ENCODE measurements around the gene BCAS3.
"Not testable (repeated sequence)": the region's sequence is repeated elsewhere in the genome, so short reads cannot be mapped to it uniquely, and the experiment has no call there.

BCAS3 gene

DNA sequence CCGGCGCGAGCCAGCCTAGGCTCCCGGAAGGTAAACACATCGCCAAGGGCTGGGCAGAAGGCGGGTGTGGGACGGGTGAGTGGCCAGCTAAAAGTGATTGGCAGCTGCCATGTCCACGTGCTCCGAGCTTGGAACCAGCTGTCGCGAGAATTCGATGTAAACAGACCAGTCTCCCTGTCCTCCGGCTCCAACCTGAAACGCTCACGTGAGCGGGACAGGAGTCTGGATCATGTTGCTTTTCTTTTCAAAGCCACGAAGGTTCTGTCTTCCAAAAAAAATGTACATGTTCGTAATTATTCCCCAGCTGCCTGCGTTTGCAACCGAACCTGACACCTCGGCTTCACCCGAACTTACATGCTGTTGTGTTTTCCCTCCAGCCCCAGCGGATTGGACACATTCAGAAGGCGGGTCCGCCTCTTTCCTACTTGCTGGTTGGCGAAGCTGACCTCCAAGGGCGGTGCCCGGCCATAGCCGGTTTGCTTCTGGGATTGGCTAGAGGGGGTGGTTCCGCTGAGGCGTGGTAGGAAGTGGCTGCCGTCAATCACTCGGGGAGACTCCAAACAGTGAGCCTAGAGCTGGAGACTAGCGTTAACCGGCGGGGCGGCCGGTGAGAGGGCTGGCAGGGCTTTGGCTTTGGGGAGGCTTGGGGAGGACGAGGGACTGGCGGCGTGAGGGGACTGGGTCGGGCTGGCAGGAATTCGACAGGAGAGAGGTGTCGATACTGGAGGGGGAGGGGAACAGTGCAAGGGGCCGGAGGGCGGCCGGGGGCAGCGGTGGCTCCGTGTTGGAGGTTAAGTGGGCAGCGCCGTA, at the start of gene BCAS3:
TSS of gene BCAS3 (plus strand) at position 544 of the 810 bp plus-strand sequence.
- peak; percentile 98 for DNase-seq

- DNase-seq = no peak
Observed at GRCh38 chr17:60628252-60628889, 49.3 kb upstream of the BCAS3 start.

DNA sequence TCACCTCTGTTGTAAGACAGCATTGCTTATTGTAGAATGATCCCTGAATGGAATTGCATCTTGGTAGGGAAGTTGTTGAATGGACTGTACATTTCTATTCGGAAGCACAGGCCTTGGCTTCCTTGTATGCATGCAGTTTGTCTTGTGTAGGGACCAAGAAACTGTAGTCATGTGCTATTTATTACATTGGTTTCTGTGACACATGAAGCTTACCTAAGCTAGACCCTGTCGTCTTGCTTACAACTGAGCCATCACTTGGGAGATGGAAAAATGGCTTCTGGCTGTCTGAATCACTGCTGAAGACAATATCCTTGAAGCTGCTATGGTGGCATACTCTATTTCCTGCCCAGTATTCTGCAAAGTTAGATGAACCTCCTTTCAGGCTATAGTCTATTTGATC, 48.5 kb upstream of the BCAS3 start:
- no peak for DNase-seq

- no peak for DNase-seq
Observed at GRCh38 chr17:60630352-60630751, 47.3 kb upstream of the BCAS3 start.

DNA sequence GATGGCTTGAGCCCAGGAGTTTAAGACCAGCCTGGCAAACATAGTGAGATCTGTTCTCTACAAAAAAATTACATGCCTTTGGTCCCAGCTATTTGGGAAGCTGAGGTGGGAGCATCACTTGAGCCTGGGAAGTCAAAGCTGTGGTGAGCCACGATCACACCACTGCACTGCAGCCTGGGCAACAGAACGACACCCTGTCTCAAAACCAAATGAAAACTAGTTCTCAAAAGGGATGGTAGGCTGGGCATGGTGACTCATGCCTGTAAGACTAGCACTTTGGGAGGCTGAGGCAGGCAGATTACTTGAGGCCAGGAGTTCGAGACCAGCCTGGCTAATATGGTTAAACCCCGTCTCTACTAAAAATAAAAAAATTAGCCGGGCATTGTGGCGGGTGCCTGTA, 46.5 kb upstream of the BCAS3 start:
- no peak for DNase-seq

GRCh38 chr17:60637683-60638082, 40.0 kb upstream of the BCAS3 start:
- DNase-seq = no peak

DNA sequence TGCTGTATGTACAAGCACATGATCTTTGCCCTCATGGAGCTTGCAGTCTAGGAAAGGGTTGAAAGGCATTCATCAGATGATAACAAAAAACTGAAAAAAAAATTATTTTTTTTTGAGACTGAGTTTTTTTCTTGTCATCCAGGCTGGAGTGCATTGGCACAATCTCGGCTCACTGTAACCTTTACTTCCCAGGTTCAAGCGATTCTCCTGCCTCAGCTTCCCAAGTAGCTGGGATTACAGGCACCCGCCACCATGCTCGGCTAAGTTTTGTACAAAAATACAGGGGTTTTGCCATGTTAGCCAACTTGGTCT, 38.7 kb upstream of the BCAS3 start:
- DNase-seq = no peak

DNA sequence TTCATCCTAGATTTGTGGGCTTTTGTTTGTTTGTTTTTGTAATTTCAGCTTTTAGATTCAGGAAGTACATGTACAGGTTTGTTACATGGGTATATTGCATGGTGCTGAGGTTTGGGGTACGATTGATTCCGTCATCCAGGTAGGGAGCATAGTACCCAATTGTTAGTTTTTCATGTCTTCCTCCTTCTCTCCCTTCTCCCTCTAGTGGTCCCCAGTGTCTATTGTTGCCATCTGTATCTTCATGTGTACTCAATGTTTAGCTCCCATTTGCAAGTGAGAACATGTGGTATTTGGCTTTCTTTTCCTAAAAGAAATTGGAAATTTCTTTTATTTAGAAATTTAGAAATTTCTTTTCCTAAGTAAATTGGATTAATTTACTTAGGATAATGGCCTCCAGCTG, 37.1 kb upstream of the BCAS3 start:
- no peak for DNase-seq

DNA sequence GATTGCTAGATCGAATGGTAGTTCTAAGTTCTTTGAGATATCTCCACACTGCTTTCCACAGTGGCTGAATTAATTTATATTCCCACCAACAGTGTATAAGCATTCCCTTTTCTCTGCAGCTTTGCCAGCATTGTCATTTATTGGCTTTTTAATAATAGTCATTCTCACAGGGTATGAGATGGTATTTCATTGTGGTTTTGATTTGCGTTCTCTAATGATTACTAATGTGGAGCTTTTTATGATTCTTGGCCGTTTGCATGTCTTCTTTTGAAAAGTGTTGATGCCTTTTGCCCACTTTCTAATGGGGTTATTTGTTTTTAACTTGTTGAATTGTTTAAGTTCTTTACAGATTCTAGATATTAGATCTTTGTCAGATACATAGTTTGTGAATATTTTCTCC, 36.5 kb upstream of the BCAS3 start:
- DNase-seq = no peak

GRCh38 chr17:60641810-60642220, 35.8 kb upstream of the BCAS3 start:
- peak; percentile 52 for DNase-seq

GRCh38 chr17:60645918-60646523, 31.6 kb upstream of the BCAS3 start:
- DNase-seq = no peak

DNA sequence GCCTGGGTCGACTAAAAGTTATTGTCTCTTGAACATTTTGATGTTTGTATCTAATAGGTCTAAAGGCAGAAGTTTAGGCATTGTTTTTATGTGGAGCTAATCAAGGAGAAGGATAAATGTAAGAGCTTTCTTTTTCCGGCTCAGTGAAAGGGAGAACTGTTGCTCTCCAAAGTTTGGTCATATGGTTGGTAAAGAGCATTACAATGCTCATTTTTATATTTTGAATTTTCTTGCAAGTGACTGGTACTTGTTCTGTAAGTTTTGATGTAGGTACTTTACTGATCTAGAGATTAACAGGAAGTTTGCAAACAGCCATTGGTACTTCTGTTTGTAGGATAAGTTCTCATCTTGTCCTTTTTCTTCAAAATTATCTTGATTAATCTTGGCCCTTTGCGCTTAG, 30.9 kb upstream of the BCAS3 start:
- no peak for DNase-seq

DNA sequence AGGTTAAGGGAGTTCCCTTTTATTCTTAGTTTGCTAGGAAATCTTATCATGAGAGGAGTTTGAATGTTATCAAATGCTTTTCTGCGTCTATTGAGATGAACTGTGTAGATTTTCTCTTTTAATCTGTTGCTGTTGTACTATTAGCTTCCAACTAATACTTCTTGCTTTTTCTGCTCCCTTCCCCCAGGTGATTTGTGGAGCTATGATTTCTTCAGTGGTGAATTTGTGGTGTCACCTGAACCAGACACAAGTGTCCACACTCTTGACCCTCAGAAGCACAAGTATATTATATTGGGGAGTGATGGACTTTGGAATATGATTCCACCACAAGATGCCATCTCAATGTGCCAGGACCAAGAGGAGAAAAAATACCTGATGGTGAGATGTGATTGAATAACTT, 29.9 kb upstream of the BCAS3 start:
- no peak for DNase-seq

- no peak for DNase-seq
Observed at GRCh38 chr17:60652454-60653247, 25.0 kb upstream of the BCAS3 start.

- no peak for DNase-seq
Observed at GRCh38 chr17:60653569-60653968, 24.1 kb upstream of the BCAS3 start.

DNA sequence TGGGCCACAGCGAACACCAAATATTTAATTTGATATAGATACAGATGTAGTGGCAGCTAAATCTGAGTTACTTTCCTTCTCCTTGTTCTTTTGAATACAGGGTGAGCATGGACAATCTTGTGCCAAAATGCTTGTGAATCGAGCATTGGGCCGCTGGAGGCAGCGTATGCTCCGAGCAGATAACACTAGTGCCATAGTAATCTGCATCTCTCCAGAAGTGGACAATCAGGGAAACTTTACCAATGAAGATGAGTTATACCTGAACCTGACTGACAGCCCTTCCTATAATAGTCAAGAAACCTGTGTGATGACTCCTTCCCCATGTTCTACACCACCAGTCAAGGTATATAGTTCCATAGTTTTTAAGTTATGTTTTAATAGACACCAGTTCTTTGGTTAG, 21.2 kb upstream of the BCAS3 start:
- no peak for DNase-seq

DNA sequence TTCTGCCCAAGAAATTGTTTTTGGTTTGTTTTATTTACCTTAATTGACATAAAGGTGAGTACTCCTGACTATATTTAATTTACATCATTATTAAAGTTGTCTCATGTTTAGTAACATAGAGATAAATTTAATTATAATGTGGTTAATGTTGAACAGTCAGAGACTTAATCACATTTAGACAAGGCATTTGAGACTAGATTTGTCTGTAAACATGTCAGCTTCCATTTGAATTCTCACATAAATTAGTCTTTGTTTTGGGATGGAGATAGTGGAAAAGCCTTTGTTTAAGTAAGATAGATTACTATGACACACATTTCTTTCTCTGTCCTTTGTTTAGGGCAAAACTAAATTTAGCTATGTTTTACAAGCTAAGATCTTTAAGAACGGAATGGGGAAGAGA, 18.5 kb upstream of the BCAS3 start:
- no peak for DNase-seq

GRCh38 chr17:60661489-60661888, 16.2 kb upstream of the BCAS3 start:
- no peak for DNase-seq

DNA sequence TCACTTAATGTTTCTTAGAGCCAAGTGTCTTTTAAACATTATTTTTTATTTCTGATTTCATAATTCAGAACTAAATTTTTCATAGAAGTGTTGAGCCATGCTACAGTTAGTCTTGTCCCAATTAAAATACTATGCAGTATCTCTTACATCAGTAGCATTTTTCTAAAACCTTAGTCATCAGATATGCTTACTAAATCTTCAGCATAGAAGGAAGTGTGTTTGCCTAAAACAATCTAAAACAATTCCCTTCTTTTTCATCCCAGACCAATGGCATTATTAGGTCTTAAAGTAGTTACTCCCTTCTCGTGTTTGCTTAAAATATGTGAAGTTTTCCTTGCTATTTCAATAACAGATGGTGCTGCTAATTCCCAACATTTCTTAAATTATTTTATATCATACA, 13.6 kb upstream of the BCAS3 start:
- DNase-seq = no peak

- DNase-seq = no peak
Observed at GRCh38 chr17:60665602-60666001, 12.0 kb upstream of the BCAS3 start.

DNA sequence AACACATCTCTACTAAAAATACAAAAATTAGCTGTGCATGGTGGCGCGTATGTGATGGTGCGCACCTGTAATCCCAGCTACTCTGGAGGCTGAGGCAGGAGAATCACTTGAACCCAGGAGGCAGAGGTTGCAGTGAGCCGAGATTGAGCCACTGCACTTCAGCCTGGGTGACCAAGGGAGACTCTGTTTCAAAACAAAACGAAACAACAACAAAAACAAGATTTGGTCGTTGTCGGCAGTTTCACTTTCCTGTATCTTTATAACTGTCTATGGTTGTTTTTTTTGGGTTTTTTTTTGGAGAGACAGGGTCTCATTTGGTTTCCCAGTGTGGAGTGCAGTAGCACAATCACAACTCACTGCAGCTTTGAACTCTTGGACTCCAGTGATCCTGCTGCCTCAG, 8.9 kb upstream of the BCAS3 start:
- not testable (repeated sequence) for DNase-seq

- no peak for DNase-seq
Observed at GRCh38 chr17:60671482-60671881, 6.2 kb upstream of the BCAS3 start.

GRCh38 chr17:60674637-60675036, 3.0 kb upstream of the BCAS3 start:
- DNase-seq = not testable (repeated sequence)

DNA sequence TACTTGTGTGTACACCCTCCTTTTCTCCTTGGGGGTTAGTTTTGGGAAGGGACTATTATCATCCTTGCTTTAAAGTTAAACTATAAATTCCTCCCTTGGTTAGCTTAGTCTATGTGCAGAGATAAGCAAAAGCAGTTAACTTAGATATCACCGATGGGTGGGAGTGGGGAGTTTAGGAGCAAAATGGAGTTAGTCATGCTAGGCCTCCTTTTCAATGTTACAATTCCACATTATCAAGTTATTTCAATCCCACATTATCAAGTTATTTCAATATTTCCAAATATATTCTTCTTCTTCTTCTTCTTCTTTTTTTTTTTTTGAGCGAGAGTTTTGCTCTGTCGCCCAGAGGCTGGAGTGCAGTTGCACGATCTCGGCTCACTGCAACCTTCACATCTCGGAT, 1.7 kb upstream of the BCAS3 start:
- DNase-seq = no peak
